HG03159 (cell line): ENCODE measurements around the gene BYSL.

ENCODE experiments used
- ATAC-seq: cut with Tn5 transposase; IDR thresholded peaks from one replicate; pipeline ENCODE4 v1.9.1; 2021; ENCODE audit warnings: mild to moderate bottlenecking, moderate library complexity; ENCODE audit not compliant: unreplicated experiment

Gene BYSL, protein sequence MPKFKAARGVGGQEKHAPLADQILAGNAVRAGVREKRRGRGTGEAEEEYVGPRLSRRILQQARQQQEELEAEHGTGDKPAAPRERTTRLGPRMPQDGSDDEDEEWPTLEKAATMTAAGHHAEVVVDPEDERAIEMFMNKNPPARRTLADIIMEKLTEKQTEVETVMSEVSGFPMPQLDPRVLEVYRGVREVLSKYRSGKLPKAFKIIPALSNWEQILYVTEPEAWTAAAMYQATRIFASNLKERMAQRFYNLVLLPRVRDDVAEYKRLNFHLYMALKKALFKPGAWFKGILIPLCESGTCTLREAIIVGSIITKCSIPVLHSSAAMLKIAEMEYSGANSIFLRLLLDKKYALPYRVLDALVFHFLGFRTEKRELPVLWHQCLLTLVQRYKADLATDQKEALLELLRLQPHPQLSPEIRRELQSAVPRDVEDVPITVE

GRCh38 chr6:41920921-41921711 lies at the start of gene BYSL, which contains the start of gene MED20:
Gene BYSL (plus strand): TSS chr6:41921499. CDS start chr6:41921563, 64 bp downstream.
Gene MED20 (minus strand): TSS chr6:41921139. CDS start chr6:41921018, 121 bp downstream.
- ATAC-seq: peak; percentile 93

GRCh38 chr6:41871691-41872090 lies 49.6 kb upstream of the BYSL start:
- ATAC-seq: no peak

- ATAC-seq: no peak
Observed at GRCh38 chr6:41872147-41872546, 49.2 kb upstream of the BYSL start.

GRCh38 chr6:41874741-41875140 lies 46.6 kb upstream of the BYSL start:
- no peak for ATAC-seq

- no peak for ATAC-seq
Observed at GRCh38 chr6:41877051-41877680, 44.1 kb upstream of the BYSL start.

DNA sequence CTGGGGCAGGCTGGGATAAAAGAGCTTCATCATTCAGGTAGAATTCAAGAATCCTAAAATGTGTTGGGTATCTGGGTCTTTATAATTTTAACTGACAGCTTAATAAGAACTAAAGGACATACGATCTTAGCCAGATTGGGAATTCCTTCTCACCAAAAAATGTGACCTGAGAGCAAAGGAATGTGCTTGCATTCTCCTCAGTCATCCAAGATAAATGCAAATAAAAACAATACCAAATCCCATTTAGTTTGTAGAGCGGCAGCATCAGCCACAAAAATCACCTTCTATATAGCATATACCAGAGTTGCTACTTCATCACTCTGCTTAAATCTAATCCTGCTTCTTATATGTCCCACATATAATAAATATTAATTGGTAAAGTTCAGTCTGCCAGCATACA lies 43.1 kb upstream of the BYSL start:
- no peak for ATAC-seq

DNA sequence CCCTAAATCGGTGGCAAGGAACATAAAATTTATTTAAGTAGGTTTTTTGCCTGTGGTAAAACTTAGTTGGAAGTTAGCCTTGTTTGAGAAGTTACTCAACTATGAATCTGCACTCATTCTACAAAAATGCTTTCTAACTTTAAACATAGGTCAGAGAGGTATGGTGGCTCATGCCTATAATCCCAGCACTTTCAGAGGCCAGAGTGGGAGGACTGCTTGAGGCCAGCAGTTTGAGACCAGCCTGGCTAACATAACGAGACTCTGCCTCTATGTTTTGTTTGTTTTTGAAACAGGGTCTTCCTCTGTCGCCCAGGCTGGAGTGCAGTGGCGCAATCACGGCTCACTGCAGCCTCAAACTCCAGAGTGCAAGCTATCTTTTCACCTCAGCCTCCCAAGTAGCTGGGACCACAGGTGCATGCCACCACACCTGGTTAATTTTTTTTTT lies 42.3 kb upstream of the BYSL start:
- no peak for ATAC-seq

- ATAC-seq: no peak
Observed at GRCh38 chr6:41881506-41881905, 39.8 kb upstream of the BYSL start.

DNA sequence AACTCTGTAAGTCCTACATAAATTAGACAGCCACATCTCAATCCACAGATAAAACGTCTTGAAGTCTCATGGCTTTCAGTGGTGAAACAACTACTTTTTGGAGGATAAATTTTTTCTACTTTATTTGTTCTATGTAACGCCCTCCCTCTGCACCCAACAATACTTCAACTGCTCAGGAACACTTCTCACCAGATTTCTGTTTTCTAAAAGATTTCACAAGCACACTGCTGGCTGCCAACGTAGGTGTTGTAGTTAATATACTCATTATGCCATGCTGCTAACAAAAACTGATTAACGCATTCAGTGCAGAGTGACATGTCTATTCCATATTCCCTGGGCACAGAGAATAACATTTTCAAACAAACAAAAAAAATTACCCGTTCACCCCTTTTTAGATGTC lies 36.3 kb upstream of the BYSL start:
- ATAC-seq: no peak

GRCh38 chr6:41885930-41886329 lies 35.4 kb upstream of the BYSL start:
- no peak for ATAC-seq

- ATAC-seq: no peak
Observed at GRCh38 chr6:41887331-41887751, 34.0 kb upstream of the BYSL start.

DNA sequence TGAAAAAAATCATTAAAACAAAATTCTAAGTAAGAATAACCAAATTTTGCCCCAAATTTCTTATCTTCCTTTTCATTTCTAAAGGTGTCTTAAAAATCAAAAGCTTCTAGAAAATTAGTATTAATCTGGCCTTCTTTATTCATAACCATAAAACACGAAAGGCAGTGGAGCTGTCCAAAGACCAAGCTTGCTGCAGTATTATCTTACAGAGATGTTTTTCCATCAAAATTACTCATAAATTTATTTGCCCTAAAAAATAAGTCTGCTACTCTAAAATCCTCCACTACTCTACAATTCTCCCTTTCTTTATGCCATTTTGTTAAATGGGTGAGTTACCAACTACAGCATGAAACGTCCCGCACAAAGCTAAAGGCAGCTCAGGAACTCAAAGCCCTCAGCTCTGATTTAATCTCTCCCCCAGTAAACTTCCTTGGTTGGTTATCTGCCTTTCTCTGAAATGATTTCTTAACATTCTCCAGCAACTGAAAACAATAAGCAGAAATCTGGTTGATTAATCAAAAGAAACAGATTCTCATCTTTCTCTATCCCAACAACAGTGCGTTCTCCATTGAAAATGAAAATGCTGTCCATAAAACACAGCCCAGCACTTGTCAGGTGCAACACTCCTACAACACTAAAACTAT lies 28.3 kb upstream of the BYSL start:
- no peak for ATAC-seq

DNA sequence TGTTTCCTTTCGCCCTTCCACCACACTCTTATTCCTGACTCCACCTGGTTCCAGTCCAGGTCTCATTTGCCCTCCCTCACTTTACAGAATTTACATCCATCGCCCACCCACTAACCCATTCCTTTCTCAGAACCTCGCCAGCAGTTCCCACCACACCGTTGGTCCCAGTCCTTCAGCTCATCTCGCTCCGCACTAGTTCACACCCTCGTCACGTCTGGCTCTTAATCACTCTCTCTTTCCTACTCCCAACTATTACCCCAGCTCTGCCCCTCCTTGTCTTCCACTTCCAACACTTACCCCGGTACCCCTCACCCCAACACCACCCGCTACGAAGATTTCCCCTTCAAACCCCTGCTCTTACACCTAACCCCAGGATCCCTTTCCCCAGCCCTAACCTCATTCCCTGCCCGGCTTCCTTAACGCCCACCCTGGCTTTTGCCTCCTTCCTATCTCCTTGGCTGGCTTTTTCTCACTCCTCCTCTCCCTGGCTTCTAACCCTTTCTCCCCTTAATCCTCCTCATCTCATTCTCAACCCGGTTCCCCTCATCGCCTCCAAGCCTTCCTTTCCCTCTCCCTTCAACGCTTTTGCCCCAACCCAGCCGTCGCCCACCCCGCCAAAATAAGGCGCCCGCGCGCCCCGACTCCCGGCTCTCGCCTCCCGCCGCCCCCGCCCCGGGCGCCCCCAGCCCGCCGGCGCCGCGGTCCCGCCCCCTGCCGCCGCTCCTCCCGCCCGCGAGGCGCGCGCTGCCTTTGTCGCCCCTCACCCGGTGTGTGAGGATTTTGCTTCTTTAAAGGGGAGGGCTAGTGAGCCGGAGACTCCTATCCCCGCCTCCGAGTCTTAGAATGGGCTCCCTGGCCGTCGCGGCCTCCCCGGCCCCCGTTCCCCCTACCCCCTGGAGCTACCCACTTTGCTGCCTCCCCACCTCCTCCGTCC lies 26.7 kb upstream of the BYSL start:
- peak; percentile 28 for ATAC-seq

DNA sequence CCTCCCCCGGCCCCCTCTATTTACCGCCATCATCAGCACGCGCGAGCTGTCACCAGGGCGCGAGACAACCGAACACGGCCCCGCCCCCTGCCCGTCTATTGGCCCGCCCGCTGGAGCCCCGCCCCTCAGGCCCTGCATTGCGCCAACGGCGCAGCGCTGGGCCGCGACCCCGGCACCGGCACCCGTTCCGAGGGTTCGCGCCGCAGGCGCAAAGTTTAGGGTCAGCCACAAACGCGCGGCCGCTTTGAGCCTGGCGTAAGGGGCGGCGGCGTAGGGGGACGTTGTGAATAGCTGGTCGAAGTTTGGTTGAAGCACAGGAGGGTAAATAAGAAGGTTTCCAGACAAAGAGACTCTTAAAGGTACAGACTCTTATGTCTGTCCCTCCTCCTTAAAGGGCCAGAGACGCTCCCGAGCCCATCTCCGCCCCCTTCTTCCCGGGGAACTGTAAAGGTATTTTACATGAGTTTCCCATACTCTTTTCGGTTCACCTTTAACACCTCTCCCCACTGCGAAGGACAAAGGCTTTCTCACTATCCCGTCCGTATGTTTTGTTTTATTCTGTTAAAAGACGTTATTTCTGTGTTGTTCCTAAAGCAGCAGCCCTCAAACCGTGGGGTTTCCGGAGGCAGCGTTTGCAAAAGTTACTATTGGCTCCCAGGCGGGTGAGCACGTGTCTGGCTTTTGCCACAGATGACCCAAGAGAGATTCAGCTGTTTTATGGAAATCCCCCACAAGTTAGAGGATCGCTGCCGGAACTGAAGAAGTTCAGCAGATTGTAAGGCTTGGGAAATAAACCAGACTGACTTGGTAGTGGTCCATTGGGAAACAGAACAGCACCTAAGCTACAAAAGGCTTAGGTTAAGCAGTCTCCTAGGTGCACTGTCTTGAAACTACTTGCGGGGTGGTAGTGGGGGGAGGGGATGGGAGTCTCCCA lies 25.7 kb upstream of the BYSL start, which contains the start of gene USP49:
Gene USP49 (minus strand): TSS at position 76 of the 934 bp plus-strand sequence. CDS start 88,392 bp downstream, outside the sequence.
- ATAC-seq: peak; percentile 87

GRCh38 chr6:41896281-41896680 lies 25.0 kb upstream of the BYSL start:
- ATAC-seq: no peak

DNA sequence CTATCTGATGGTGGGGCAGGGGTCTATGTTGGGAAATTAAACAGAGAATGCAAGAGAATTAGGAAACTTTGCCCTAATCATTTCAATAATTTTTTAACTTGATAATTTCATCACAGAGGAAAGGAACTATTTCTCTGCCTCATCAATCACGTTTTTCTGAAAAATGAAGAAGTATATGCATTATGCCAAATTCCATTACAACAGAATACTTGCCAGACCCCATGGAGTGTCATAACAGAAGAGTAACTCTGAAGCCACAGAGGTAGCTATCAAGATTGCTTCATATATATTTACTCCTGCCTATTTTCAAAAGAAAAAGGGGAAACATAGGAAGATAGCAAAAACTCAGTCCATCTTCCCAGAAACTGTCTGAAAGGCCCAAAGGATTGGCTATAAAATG lies 20.4 kb upstream of the BYSL start:
- no peak for ATAC-seq

DNA sequence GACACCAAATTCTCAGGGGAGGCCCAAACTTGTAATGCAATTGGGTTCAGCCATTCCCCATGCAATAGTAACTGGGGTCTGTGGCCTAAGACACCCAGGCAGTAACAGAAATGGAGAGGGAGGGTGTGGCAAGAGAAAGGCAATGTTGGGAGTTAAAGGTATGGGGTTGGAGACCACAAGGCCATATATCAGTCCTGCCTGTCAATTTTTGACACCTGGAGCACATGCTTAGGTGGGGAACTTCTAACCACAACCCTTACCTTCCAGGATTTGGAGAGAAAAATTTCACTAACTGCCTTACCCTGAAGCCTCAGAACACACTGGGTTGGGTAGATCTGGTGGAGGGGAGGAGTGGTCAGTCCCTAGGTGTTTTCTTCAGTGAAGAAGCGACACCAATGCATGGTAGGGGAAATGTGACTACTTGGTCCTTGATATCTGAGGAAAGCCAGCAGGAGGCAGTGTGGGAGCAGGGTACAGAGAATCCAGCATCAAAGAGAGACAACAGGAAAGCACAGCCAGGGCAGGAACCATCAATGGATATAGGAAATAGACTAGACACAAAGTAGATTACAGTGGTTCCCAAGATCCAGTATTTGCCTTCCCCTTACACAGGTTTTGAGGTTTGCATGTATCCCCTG lies 19.3 kb upstream of the BYSL start:
- ATAC-seq: no peak

GRCh38 chr6:41909727-41910126 lies 11.6 kb upstream of the BYSL start:
- ATAC-seq: no peak
